ENCODE data around the gene EXOC6B.

DNA sequence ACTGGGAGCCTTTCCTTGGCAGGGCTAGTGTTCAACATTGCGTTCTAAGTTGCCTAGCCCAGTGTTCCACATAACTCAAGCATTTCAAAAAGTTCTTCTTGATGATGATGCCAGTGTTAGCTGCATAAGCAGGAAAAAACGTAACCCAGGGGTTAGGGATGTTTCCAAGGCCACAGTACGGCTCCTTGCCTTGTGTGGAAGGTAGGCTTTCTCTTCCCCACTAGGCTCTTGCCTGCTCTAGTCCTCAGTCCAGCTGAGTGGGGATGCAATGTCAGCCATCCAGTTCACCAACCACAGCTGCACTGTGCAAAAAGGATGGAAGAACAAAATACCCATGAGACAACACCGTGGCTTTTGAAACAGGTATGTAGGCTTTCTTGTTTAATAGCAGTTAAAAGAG lies 650.2 kb downstream of the EXOC6B start:
- no peak for TF ChIP-seq CTCF (IDR thresholded peaks at IDR 0.05 in 4 of 5, conservative IDR thresholded peaks at IDR 0.05 in 1 of 5)
- no peak for TF ChIP-seq POLR2A (IDR thresholded peaks at IDR 0.05)

Measured in gastrocnemius medialis (tissue), 4 donors.